ENCODE results near the gene PLPP2.

The PLPP2 gene

DNA sequence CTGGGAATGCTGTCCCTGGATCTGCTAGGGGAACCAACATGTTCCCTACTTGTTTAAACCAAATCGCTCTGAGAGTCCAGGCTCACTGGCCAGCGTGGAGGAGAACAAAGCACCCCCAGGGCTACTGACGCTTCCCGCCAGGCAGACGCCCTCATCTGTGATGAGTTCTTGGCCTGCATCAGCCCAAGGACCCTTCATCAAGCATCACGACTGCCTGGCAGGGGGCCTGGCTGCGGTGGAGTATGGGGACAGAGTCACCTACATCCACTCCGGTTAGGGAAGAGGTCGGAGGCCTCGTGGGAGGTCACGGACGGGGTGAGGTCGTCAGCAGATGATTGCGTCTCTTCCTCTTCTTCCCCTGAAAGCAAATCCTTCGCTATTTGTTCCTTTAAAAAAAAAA is 35.7 kb upstream of the PLPP2 start:
- no peak for DNase-seq (ENCODE audit: low read depth)
- no peak overlapping the region for H3K4me3 ChIP-seq (ENCODE audit: control insufficient read depth, low read depth, low read length)
- TF ChIP-seq, protein P1, sequence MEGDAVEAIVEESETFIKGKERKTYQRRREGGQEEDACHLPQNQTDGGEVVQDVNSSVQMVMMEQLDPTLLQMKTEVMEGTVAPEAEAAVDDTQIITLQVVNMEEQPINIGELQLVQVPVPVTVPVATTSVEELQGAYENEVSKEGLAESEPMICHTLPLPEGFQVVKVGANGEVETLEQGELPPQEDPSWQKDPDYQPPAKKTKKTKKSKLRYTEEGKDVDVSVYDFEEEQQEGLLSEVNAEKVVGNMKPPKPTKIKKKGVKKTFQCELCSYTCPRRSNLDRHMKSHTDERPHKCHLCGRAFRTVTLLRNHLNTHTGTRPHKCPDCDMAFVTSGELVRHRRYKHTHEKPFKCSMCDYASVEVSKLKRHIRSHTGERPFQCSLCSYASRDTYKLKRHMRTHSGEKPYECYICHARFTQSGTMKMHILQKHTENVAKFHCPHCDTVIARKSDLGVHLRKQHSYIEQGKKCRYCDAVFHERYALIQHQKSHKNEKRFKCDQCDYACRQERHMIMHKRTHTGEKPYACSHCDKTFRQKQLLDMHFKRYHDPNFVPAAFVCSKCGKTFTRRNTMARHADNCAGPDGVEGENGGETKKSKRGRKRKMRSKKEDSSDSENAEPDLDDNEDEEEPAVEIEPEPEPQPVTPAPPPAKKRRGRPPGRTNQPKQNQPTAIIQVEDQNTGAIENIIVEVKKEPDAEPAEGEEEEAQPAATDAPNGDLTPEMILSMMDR (IDR thresholded peaks at IDR 0.05; ENCODE audit: control insufficient read depth, insufficient read depth, low read depth, low read length, missing control alignments), result no peak

DNA sequence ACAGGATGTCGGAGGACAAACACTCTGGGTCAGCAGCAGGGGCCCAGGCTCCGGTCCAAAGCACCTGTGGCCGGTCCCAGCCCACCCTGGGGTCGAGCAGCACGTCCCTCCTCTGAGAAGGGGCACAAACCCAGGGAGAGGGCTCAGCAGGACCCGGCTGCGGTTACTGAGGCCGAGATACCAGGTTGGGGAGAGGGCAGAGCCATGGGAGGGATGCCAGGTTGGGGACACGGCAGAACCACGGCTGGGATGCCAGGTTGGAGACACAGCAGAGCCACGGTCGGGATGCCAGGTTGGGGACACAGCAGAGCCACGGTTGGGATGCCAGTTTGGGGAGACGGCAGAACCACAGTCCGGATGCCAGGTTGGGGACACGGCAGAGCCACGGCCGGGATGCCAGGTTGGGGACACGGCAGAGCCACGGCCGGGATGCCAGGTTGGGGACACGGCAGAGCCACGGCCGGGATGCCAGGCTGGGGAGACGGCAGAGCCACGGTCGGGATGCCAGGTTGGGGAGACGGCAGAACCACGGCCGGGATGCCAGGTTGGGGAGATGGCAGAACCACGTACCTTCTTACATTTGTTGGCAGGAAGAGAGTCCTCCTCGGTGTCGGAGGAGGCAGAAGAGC is 34.8 kb upstream of the PLPP2 start:
- no peak overlapping the region for H3K4me3 ChIP-seq (ENCODE audit: control insufficient read depth, low read depth, low read length)
- TF ChIP-seq, protein P1 (IDR thresholded peaks at IDR 0.05; ENCODE audit: control insufficient read depth, insufficient read depth, low read depth, low read length, missing control alignments), result no peak
- no peak for DNase-seq (ENCODE audit: low read depth)

DNA sequence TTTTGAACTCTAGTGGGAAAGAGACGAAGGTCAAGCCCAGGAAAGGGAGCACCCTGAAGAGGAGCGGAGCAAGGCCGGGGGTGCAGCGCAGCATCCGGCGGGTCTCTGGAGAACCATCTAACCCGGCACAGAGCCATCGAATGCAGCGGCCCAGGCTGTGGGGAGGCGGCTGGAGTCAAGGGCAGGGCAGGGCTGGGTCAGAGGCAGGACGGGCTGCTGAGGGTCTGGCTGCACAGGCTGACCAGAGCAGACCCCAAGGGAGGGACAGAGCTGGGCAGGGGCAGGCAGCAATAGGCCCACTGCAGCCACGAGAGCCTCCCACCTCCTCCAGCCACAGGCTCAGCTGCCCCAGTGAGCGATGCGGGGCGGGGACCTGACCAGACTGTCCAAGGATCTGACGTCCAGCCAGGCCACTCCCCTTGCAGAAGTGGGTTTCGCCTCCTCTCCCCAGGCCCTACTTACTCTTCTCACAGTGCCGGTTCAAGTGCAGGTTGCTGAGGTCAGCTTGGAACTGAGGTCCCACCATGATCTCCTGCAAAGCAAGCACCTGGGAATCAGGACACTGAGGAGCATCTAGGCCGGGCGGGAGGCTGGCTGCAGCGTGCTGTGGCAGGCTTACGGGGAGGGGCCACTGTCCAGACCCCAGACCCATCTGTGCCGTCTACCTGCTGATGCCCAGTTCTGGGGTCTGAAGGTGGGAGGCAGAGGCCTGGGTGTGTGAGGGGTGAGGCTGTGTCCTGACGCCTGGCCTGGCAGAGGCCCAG is 34.2 kb upstream of the PLPP2 start:
- DNase-seq (ENCODE audit: low read depth), result no peak
- TF ChIP-seq, protein P1 (IDR thresholded peaks at IDR 0.05; ENCODE audit: control insufficient read depth, insufficient read depth, low read depth, low read length, missing control alignments), result no peak
- H3K4me3 ChIP-seq (ENCODE audit: control insufficient read depth, low read depth, low read length), result no peak overlapping the region

DNA sequence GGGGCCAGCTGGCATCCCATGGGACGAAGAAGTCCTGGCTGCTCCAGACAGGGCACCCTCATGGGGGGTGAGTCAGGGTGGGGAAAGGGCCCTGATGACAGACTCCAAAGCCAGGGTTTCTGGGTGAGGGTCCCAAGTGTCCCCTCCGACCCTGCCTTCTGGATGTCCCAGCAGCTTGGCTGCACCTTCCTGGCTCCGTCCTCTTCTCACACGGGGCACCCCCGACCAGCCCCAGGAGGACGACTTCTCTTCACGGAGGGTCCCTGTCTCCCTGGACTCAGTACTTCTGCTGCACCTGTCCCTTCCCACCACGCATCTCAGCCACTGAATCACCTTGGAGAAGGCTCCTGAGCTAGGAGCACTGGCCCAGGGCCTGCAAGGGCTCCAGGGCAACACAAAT is 33.5 kb upstream of the PLPP2 start:
- no peak for DNase-seq (ENCODE audit: low read depth)
- no peak overlapping the region for H3K4me3 ChIP-seq (ENCODE audit: control insufficient read depth, low read depth, low read length)
- TF ChIP-seq, protein P1 (IDR thresholded peaks at IDR 0.05; ENCODE audit: control insufficient read depth, insufficient read depth, low read depth, low read length, missing control alignments), result no peak

DNA sequence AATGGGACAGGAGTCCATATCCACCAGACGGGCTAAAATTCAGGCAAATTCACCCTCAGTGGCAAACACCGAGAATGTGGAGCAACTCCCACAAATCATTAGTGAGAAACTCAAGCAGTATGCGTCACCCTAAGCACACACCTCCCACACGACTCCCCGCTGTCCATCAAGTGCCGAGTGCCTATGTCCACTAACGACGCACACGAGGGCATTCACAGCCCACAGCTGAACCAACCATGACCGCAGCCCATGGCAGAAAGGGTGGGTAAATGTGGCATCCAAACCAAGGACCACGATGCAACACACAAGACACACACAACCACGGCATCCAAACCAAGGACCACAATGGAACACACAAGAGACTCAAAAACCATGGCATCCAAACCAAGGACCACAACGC is 31.4 kb upstream of the PLPP2 start:
- no peak overlapping the region for H3K4me3 ChIP-seq (ENCODE audit: control insufficient read depth, low read depth, low read length)
- TF ChIP-seq, protein P1 (IDR thresholded peaks at IDR 0.05; ENCODE audit: control insufficient read depth, insufficient read depth, low read depth, low read length, missing control alignments), result no peak
- DNase-seq (ENCODE audit: low read depth), result no peak

DNA sequence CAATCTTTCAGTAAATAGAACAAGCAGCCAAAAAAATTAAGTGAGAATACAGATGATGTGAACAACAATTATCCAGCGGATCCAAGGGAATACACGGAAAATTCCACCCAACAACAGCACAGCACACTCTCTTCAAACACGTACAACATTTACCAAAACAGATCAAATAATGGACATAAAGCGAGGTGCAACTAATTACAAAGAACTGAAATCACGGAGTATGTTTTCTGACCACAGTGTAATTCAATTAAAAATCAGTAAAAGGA is 27.2 kb upstream of the PLPP2 start:
- no peak for DNase-seq (ENCODE audit: low read depth)

More for the DNA sequence above, 27.2 kb upstream of the PLPP2 start:
- H3K4me3 ChIP-seq (ENCODE audit: control insufficient read depth, low read depth, low read length), result no peak overlapping the region
- TF ChIP-seq, protein P1 (IDR thresholded peaks at IDR 0.05; ENCODE audit: control insufficient read depth, insufficient read depth, low read depth, low read length, missing control alignments), result no peak
